Gastroesophageal sphincter (tissue), 4 donors: ENCODE data around the gene TEX101. TPM values are rescaled to one million over a fixed set of nuclear protein-coding genes. Genes with fewer than 3 reads are reported as not detected.

Source experiments
- ATAC-seq: fragments of 150-250 bp; one replicate; pipeline ENCODE4 v1.9.1; 2016; ENCODE audit warnings: mild to moderate bottlenecking, moderate library complexity
- H3K27ac ChIP-seq, 4 donors: fragments of 200-600 bp; sonication (generic) in 3 of 4; 1 replicate in 3 of 4; 2 replicates in 1 of 4; pipeline ENCODE4 v1.5.1; 2016 to 2019
- H3K27me3 ChIP-seq: fragments of 200-600 bp; sonication (generic); one replicate; pipeline ENCODE4 v1.5.1; 2019
- H3K36me3 ChIP-seq, 2 donors: fragments of 200-600 bp; sonication (generic); one replicate each; pipeline ENCODE4 v1.5.1; 2019; ENCODE audit warnings: control low read depth in 1 of 2
- H3K4me1 ChIP-seq, 3 donors: fragments of 200-600 bp; sonication (generic); 1 replicate in 2 of 3; 2 replicates in 1 of 3; pipeline ENCODE4 v1.5.1; 2016 to 2019; ENCODE audit warnings: control low read depth in 2 of 3
- H3K4me3 ChIP-seq, 2 donors: fragments of 200-600 bp; sonication (generic); one replicate each; pipeline ENCODE4 v1.5.1; 2019; ENCODE audit warnings: mild to moderate bottlenecking in 1 of 2, moderate library complexity in 1 of 2
- H3K9me3 ChIP-seq, 3 donors: fragments of 200-600 bp; sonication (generic); one replicate each; pipeline ENCODE4 v1.5.1; 2017 to 2019; ENCODE audit warnings: control low read depth in 2 of 3
- CTCF ChIP-seq, 4 experiments: fragments of 200-600 bp in 2 of 4; fragments of 450-650 bp in 2 of 4; sonication (generic) in 1 of 4; IDR thresholded peaks; one replicate each; pipeline ENCODE4 v1.5.1; 2017 to 2019; ENCODE audit warnings: antibody characterized with exemption in 4 of 4, mild to moderate bottlenecking in 2 of 4, moderate library complexity in 2 of 4
- EP300 ChIP-seq: sonication (generic); formaldehyde crosslinking; IDR thresholded peaks from one replicate; pipeline ENCODE4 v1.6.1; 2017; ENCODE audit warnings: antibody characterized with exemption, mild to moderate bottlenecking
- POLR2A ChIP-seq, 2 donors: fragments of 450-650 bp; IDR thresholded peaks; one replicate each; pipeline ENCODE4 v1.6.1; 2017; ENCODE audit warnings: antibody characterized with exemption in 2 of 2, mild to moderate bottlenecking in 2 of 2, moderate library complexity in 1 of 2
- POLR2AphosphoS5 ChIP-seq: sonication (generic); formaldehyde crosslinking; IDR thresholded peaks from one replicate; pipeline ENCODE4 v1.6.1; 2017; ENCODE audit warnings: antibody characterized with exemption
- WGBS, 2 donors: methylation state at CpG; one replicate each; pipeline ENCODE4 v1.1.5; 2018; ENCODE audit warnings: low coverage in 1 of 2; 5-methylcytosine and 5-hydroxymethylcytosine counted together
- total RNA-seq, 4 donors: library from RNA; depleted of rRNA; stranded (reverse); fragments of >200 nt; gene quantifications; one replicate each; pipeline ENCODE4 v1.1.0, GENCODE V29; 2016

TEX101 gene
- total RNA-seq, 4 donors from 2014 or later, result not detected

GRCh38 chr19:43412441-43412840 lies 2.2 kb upstream of the TEX101 start:
- Histone ChIP-seq H3K27me3 (no peaks in the 10 kb centered on the region), H3K4me1 (no peaks in the 10 kb centered on the region), H3K36me3 (no peaks in the 10 kb centered on the region), H3K9me3 (no peaks in the 10 kb centered on the region), H3K27ac (no peak overlapping the region), H3K4me3 (no peak overlapping the region)
- no peak for TF ChIP-seq CTCF (IDR thresholded peaks at IDR 0.05)
- TF ChIP-seq EP300, result no peak
- no peak for TF ChIP-seq POLR2A (IDR thresholded peaks at IDR 0.05)
- no peak for TF ChIP-seq POLR2AphosphoS5
- no peak for ATAC-seq
- 61 to 73% methylated on average over 6 of the region's 6 CpGs for WGBS, 2 donors

- H3K27ac ChIP-seq, result no peak overlapping the region
Observed at GRCh38 chr19:43416951-43417623, 2.4 kb downstream of the TEX101 start.

GRCh38 chr19:43420954-43421353 lies 6.3 kb downstream of the TEX101 start:
- Histone ChIP-seq H3K27me3 (no peaks in the 10 kb centered on the region), H3K27ac (no peak overlapping the region), H3K4me1 (no peaks in the 10 kb centered on the region), H3K9me3 (no peaks in the 10 kb centered on the region), H3K36me3 (no peaks in the 10 kb centered on the region), H3K4me3 (no peak overlapping the region)
- ATAC-seq, result no peak
- TF ChIP-seq POLR2A (IDR thresholded peaks at IDR 0.05), result no peak
- no peak for TF ChIP-seq CTCF (IDR thresholded peaks at IDR 0.05)
- no peak for TF ChIP-seq POLR2AphosphoS5
- no peak for TF ChIP-seq EP300
- 81 to 91% methylated on average over 4 to 5 of the region's 6 CpGs for WGBS, 2 donors

More at GRCh38 chr19:43416951-43417623, 2.4 kb downstream of the TEX101 start:
- Histone ChIP-seq H3K4me3 (no peak overlapping the region), H3K4me1 (no peaks in the 10 kb centered on the region), H3K27me3 (no peaks in the 10 kb centered on the region), H3K36me3 (no peaks in the 10 kb centered on the region), H3K9me3 (no peaks in the 10 kb centered on the region)
- TF ChIP-seq POLR2A (IDR thresholded peaks at IDR 0.05) (no peak), POLR2AphosphoS5 (no peak), EP300 (no peak), CTCF (IDR thresholded peaks at IDR 0.05) (no peak)
- no peak for ATAC-seq
- WGBS, 2 donors, result 50 to 64% methylated on average over 2 to 4 of the region's 4 CpGs

GRCh38 chr19:43422000-43422688 lies 7.5 kb downstream of the TEX101 start:
- no peaks in the 10 kb centered on the region for H3K27me3 ChIP-seq
- WGBS, 2 donors, result 69 to 75% methylated on average over 2 of the region's 2 CpGs
- no peak for TF ChIP-seq EP300
- no peak for TF ChIP-seq CTCF (IDR thresholded peaks at IDR 0.05)
- no peak for TF ChIP-seq POLR2AphosphoS5
- no peak for TF ChIP-seq POLR2A (IDR thresholded peaks at IDR 0.05)
- H3K9me3 ChIP-seq, result no peaks in the 10 kb centered on the region
- ATAC-seq, result no peak
- H3K36me3 ChIP-seq, result no peaks in the 10 kb centered on the region
- H3K4me1 ChIP-seq, result no peaks in the 10 kb centered on the region
- no peak overlapping the region for H3K4me3 ChIP-seq
- no peak overlapping the region for H3K27ac ChIP-seq

- TF ChIP-seq CTCF (IDR thresholded peaks at IDR 0.05), result no peak
- TF ChIP-seq POLR2A (IDR thresholded peaks at IDR 0.05), result no peak
- no peak for TF ChIP-seq POLR2AphosphoS5
- no peak for TF ChIP-seq EP300
- ATAC-seq, result no peak
- Histone ChIP-seq H3K27ac (no peak overlapping the region), H3K36me3 (no peaks in the 10 kb centered on the region), H3K9me3 (no peaks in the 10 kb centered on the region), H3K4me1 (no peaks in the 10 kb centered on the region), H3K27me3 (no peaks in the 10 kb centered on the region), H3K4me3 (no peak overlapping the region)
- WGBS, 2 donors, result 83 to 96% methylated on average over 1 of the region's 1 CpG
Observed at GRCh38 chr19:43422689-43423066, 8.0 kb downstream of the TEX101 start.
